Activated CD8-positive, alpha-beta memory T cell treated with anti-CD3 and anti-CD28 coated beads for 48 hours (primary cell): Measurements from ENCODE around the gene MAPK7.

Experiments used
- DNase-seq, 3 experiments: peaks; one replicate each; pipeline ENCODE4 v3.0.0-alpha.2; 2020; ENCODE audit warnings: low read depth in 2 of 3, low spot score in 2 of 3

MAPK7 gene

GRCh38 chr17:19414396-19415280 is 36.3 kb downstream of the MAPK7 start:
- DNase-seq = no peak

- no peak for DNase-seq
Measured at GRCh38 chr17:19415311-19415710, 37.0 kb downstream of the MAPK7 start.

DNA sequence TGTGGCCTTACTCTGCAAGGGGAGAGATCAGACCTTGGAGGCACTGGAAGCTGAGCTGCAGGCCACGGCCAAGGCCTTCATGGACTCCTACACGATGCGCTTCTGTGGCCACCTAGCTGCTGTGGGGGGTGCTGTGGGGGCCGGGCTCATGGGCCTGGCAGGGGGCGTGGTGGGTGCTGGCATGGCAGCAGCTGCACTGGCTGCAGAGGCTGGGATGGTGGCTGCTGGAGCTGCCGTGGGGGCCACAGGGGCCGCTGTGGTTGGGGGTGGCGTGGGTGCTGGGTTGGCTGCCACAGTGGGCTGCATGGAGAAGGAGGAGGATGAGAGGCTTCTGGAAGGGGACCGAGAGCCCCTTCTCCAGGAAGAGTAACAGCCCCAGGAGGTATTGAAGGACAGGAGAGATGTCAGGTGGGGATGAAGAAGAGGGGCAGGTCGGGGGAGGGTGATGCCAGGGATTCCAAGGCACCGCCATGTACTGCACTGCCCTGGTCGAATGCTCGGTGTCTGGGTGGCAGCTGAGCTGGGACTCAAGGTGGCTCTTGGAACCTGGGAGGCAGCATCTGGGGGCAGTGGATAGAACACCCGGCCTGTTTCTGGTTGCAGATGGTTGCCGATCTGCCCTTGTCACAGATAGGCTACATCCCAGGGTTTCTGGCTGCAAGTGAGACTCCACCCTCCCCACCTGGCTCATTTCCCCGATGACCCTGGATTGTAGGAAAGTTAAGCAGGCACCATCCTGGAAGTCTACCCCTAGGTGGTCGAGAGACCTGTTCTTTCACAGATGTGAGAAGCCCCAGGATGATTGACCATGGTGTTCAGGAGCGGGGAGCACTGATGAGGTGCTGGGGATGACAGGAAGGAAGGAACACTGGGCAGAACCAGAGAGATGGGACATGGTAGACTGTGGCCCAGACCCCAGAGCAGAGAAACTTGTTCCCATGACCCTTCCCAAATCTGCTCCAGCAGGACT is 37.8 kb downstream of the MAPK7 start:
- DNase-seq = no peak

GRCh38 chr17:19417611-19418010 is 39.3 kb downstream of the MAPK7 start:
- no peak for DNase-seq

- no peak for DNase-seq
Measured at GRCh38 chr17:19418251-19418992, 40.1 kb downstream of the MAPK7 start.

DNA sequence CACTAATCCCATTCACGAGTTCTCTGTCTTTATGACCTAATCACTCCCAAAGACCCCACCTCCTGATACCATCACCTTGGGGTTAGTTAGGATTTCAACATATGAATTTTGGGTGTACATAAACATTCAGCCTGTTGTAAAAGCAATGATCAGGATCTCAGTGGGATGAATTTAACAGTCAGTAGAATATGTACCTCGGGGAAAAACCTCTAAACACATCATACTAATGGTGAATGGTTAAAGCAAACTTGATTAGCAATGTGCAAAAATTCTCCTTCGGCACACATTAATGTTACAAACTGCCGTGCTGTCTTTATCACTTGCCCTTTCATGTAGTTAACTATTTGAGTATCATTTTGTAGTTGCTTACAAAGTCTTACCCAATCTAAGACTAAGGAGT is 42.9 kb downstream of the MAPK7 start:
- DNase-seq = no peak

- no peak for DNase-seq
Measured at GRCh38 chr17:19421926-19422325, 43.6 kb downstream of the MAPK7 start.

GRCh38 chr17:19424934-19425868 is 46.9 kb downstream of the MAPK7 start:
- DNase-seq = no peak

- no peak for DNase-seq
Measured at GRCh38 chr17:19426631-19427030, 48.3 kb downstream of the MAPK7 start.

DNA sequence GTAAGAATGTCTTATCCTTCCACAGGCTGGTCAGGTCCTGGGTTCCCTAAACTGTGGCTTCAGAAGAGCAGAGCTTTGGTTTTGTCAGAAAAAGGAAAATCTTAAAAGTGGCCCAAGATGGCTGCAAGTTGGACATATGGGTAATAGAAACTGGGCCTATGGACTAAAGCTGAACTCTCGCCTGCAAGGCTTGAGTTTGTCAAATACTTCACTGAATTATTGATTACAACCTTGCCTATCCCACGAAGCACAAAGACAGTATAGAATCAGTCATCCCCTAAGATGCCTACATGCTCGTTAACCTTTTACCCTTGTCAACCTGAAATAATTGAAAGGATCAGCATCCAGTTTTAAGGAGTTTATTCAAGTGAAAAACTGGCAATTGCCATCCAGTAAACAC is 53.4 kb downstream of the MAPK7 start:
- DNase-seq = no peak
